Neural cell (in vitro differentiated cells): ENCODE results near the gene PLXNA3. TPM values are rescaled to one million over a fixed set of nuclear protein-coding genes. Genes with fewer than 3 reads are reported as not detected.

Experiments
- H2AFZ ChIP-seq: fragments of 200-600, 300-800 bp; sonication (generic), shearing (Covaris generic); 2 replicates; pipeline ENCODE4 v1.6.0; 2014; ENCODE audit warnings: low read depth, mild to moderate bottlenecking, antibody characterized with exemption, low read length, moderate library complexity
- H3F3A ChIP-seq: fragments of 200-600 bp; shearing (Covaris generic); 2 replicates; pipeline ENCODE4 v1.6.1; 2016; ENCODE audit warnings: mild to moderate bottlenecking, moderate library complexity, mixed read lengths, antibody characterized with exemption, low read length; ENCODE audit not compliant: insufficient read depth, poor library complexity, severe bottlenecking
- H3K27ac ChIP-seq: fragments of 200-600, 300-800 bp; sonication (generic), shearing (Covaris generic); 2 replicates; pipeline ENCODE4 v1.5.1; 2014; ENCODE audit warnings: mild to moderate bottlenecking, low read length, moderate library complexity
- H3K27me3 ChIP-seq: fragments of 300-800, 200-600 bp; sonication (generic), shearing (Covaris generic); 2 replicates; pipeline ENCODE4 v1.6.0; 2014; ENCODE audit warnings: mild to moderate bottlenecking, low read depth, low read length, moderate library complexity; ENCODE audit not compliant: insufficient read depth
- H3K36me3 ChIP-seq: fragments of 300-800, 200-600 bp; sonication (generic), shearing (Covaris generic); 2 replicates; pipeline ENCODE4 v1.5.1; 2014; ENCODE audit warnings: mild to moderate bottlenecking, antibody characterized with exemption, low read length, moderate library complexity; ENCODE audit not compliant: insufficient read depth
- H3K4me2 ChIP-seq: fragments of 300-800, 200-600 bp; sonication (generic), shearing (Covaris generic); 2 replicates; pipeline ENCODE4 v1.6.0; 2014; ENCODE audit warnings: mild to moderate bottlenecking, low read length
- H3K4me3 ChIP-seq: fragments of 300-800, 200-600 bp; sonication (generic), shearing (Covaris generic); 2 replicates; pipeline ENCODE4 v1.5.1; 2014; ENCODE audit warnings: mild to moderate bottlenecking, low read length, moderate library complexity
- H3K79me2 ChIP-seq: fragments of 200-600 bp; shearing (Covaris generic); replicated peaks from 2 replicates; pipeline ENCODE4 v1.6.0; 2014; ENCODE audit warnings: mild to moderate bottlenecking, low read length, moderate library complexity; ENCODE audit not compliant: insufficient read depth
- H3K9ac ChIP-seq: fragments of 300-800, 200-600 bp; sonication (generic), shearing (Covaris generic); 2 replicates; pipeline ENCODE4 v1.6.1; 2016; ENCODE audit warnings: mild to moderate bottlenecking, low read length, mixed read lengths
- H3K9me2 ChIP-seq: fragments of 200-600 bp; shearing (Covaris generic); 2 replicates; pipeline ENCODE4 v1.6.1; 2016; ENCODE audit warnings: mild to moderate bottlenecking, low read length, mixed read lengths; ENCODE audit not compliant: insufficient read depth
- H3K9me3 ChIP-seq: fragments of 200-600, 300-800 bp; sonication (generic), shearing (Covaris generic); 2 replicates; pipeline ENCODE4 v1.6.1; 2016; ENCODE audit warnings: mild to moderate bottlenecking, mixed run types, low read length, moderate library complexity, mixed read lengths
- H4K20me1 ChIP-seq: fragments of 200-600 bp; shearing (Covaris generic); 2 replicates; pipeline ENCODE4 v1.6.1; 2016; ENCODE audit warnings: mild to moderate bottlenecking, mixed run types; ENCODE audit not compliant: insufficient read depth
- EP300 ChIP-seq: fragments of 450-650 bp; conservative IDR thresholded peaks from 2 replicates; pipeline ENCODE4 v1.6.1; 2014; ENCODE audit warnings: antibody characterized with exemption, mild to moderate bottlenecking, moderate library complexity; ENCODE audit not compliant: poor library complexity, severe bottlenecking
- EZH2 ChIP-seq: fragments of 200-600, 300-800 bp; shearing (Covaris generic), sonication (generic); IDR thresholded peaks from 2 replicates; pipeline ENCODE4 v1.6.1; 2014; ENCODE audit warnings: antibody characterized with exemption, low read length, borderline replicate concordance, mild to moderate bottlenecking; ENCODE audit not compliant: insufficient read depth, poor library complexity, severe bottlenecking
- MXI1 ChIP-seq: fragments of 450-650 bp; conservative IDR thresholded peaks from 2 replicates; pipeline ENCODE4 v1.6.1; 2014; ENCODE audit warnings: antibody characterized with exemption, mild to moderate bottlenecking; ENCODE audit not compliant: poor library complexity, severe bottlenecking
- POLR2AphosphoS5 ChIP-seq: IDR thresholded peaks from 2 replicates; pipeline ENCODE4 v1.6.1; 2012
- RAD21 ChIP-seq: fragments of 450-650 bp; conservative IDR thresholded peaks from 2 replicates; pipeline ENCODE4 v1.6.1; 2014; ENCODE audit warnings: antibody characterized with exemption, mild to moderate bottlenecking, moderate library complexity
- SMC3 ChIP-seq: fragments of 450-650 bp; conservative IDR thresholded peaks from 2 replicates; pipeline ENCODE4 v1.6.1; 2014; ENCODE audit warnings: antibody characterized with exemption, mild to moderate bottlenecking, moderate library complexity; ENCODE audit not compliant: poor library complexity
- TAF1 ChIP-seq: IDR thresholded peaks from 2 replicates; pipeline ENCODE4 v1.6.1; 2012; ENCODE audit warnings: low read depth
- polyA plus RNA-seq: library from polyadenylated mRNA; depleted of rRNA; stranded (reverse); fragments of >200 nt; gene quantifications from 2 replicates; pipeline ENCODE4 v1.2.3, GENCODE V29; 2014
- TF ChIP-seq, protein P1 (sequence below): fragments of 450-650 bp; IDR thresholded peaks from 2 replicates; pipeline ENCODE4 v1.5.1; 2014; ENCODE audit warnings: antibody characterized with exemption, mild to moderate bottlenecking, moderate library complexity; ENCODE audit not compliant: poor library complexity, severe bottlenecking
- TF ChIP-seq, protein P2 (sequence below): IDR thresholded peaks from 2 replicates; pipeline ENCODE4 v1.6.1; 2012; ENCODE audit warnings: borderline replicate concordance

PLXNA3 gene
- polyA plus RNA-seq, 1 donor from 2014 or later, result 17.2 TPM

DNA sequence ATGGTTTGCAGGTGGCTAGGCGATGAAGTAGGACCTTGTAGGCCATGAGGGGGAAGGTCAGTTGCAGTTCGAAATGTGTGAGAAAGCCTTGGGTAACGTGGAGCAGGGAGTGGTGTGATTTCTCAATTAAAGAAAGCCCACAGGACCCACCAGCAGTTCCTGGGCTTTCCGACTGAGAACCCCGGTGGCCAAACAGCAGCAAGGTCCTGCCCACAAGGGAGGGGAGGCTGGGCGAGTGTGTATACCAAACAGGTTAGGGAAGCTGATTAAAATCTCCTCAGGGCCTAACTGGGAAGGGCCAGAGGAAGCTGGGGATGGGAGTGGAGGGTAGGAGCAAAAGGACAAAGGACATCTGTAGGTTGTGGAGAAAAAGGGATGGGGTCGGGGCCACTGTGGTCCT lies 27.2 kb upstream of the PLXNA3 start:
- H2AFZ ChIP-seq, result no peak overlapping the region
- TF ChIP-seq EP300, result no peak
- TF ChIP-seq POLR2AphosphoS5, result no peak
- no peak for TF ChIP-seq SMC3
- TF ChIP-seq, protein P1, sequence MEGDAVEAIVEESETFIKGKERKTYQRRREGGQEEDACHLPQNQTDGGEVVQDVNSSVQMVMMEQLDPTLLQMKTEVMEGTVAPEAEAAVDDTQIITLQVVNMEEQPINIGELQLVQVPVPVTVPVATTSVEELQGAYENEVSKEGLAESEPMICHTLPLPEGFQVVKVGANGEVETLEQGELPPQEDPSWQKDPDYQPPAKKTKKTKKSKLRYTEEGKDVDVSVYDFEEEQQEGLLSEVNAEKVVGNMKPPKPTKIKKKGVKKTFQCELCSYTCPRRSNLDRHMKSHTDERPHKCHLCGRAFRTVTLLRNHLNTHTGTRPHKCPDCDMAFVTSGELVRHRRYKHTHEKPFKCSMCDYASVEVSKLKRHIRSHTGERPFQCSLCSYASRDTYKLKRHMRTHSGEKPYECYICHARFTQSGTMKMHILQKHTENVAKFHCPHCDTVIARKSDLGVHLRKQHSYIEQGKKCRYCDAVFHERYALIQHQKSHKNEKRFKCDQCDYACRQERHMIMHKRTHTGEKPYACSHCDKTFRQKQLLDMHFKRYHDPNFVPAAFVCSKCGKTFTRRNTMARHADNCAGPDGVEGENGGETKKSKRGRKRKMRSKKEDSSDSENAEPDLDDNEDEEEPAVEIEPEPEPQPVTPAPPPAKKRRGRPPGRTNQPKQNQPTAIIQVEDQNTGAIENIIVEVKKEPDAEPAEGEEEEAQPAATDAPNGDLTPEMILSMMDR, result no peak
- no peak for TF ChIP-seq MXI1
- TF ChIP-seq TAF1, result no peak
- TF ChIP-seq, protein P2, sequence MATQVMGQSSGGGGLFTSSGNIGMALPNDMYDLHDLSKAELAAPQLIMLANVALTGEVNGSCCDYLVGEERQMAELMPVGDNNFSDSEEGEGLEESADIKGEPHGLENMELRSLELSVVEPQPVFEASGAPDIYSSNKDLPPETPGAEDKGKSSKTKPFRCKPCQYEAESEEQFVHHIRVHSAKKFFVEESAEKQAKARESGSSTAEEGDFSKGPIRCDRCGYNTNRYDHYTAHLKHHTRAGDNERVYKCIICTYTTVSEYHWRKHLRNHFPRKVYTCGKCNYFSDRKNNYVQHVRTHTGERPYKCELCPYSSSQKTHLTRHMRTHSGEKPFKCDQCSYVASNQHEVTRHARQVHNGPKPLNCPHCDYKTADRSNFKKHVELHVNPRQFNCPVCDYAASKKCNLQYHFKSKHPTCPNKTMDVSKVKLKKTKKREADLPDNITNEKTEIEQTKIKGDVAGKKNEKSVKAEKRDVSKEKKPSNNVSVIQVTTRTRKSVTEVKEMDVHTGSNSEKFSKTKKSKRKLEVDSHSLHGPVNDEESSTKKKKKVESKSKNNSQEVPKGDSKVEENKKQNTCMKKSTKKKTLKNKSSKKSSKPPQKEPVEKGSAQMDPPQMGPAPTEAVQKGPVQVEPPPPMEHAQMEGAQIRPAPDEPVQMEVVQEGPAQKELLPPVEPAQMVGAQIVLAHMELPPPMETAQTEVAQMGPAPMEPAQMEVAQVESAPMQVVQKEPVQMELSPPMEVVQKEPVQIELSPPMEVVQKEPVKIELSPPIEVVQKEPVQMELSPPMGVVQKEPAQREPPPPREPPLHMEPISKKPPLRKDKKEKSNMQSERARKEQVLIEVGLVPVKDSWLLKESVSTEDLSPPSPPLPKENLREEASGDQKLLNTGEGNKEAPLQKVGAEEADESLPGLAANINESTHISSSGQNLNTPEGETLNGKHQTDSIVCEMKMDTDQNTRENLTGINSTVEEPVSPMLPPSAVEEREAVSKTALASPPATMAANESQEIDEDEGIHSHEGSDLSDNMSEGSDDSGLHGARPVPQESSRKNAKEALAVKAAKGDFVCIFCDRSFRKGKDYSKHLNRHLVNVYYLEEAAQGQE, result no peak
- TF ChIP-seq RAD21, result no peak
- TF ChIP-seq EZH2, result no peak
- no peaks in the 10 kb centered on the region for H3K27me3 ChIP-seq
- H3K9me2 ChIP-seq, result no peaks in the 10 kb centered on the region
- H3K36me3 ChIP-seq, result no peaks in the 10 kb centered on the region
- H3K4me3 ChIP-seq, result peak overlapping the region; percentile 30
- H3K9me3 ChIP-seq, result no peaks in the 10 kb centered on the region
- H3F3A ChIP-seq, result no peaks in the 10 kb centered on the region
- no peak overlapping the region for H3K27ac ChIP-seq
- H4K20me1 ChIP-seq, result no peaks in the 10 kb centered on the region
- H3K79me2 ChIP-seq, result peaks cover 12% of the 10 kb centered on the region
- no peak overlapping the region for H3K4me2 ChIP-seq
- H3K9ac ChIP-seq, result no peak overlapping the region

DNA sequence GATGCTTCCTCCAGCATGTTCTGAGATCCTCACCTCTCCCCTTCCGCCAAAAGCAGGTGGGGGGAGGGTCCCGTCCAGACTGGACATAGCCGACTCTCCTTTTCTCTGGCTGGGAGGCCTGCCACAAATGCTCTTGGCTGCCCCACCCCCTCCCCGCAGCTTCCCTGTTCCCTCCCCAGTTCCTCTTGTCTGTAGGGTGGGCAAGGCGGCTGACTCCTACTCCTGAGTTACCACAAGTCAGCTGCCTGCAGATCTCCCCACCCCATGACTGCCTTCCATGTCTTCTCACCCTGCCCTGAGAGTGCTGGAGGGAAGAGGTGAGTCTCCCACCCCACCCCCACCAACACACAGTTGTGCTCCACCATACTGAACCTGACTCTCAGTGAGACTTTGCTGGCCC lies 26.7 kb upstream of the PLXNA3 start:
- Histone ChIP-seq H3K4me3 (no peak overlapping the region), H3K4me2 (no peak overlapping the region), H2AFZ (no peak overlapping the region), H3K27ac (no peak overlapping the region), H3K9me3 (no peaks in the 10 kb centered on the region), H3K79me2 (peaks cover 12% of the 10 kb centered on the region), H4K20me1 (no peaks in the 10 kb centered on the region), H3K36me3 (no peaks in the 10 kb centered on the region), H3F3A (no peaks in the 10 kb centered on the region), H3K27me3 (no peaks in the 10 kb centered on the region), H3K9ac (no peak overlapping the region), H3K9me2 (no peaks in the 10 kb centered on the region)
- TF ChIP-seq EZH2 (no peak), RAD21 (no peak), SMC3 (no peak), TAF1 (no peak), MXI1 (no peak), POLR2AphosphoS5 (no peak), EP300 (no peak)
- TF ChIP-seq, protein P1, result no peak
- TF ChIP-seq, protein P2, result no peak
